H1 (cell line): ENCODE results near the gene RFX3. TPM values are rescaled to one million over a fixed set of nuclear protein-coding genes. Genes with fewer than 3 reads are reported as not detected.

Source experiments
- CTCF ChIA-PET: fragments of 300-600 bp; sonication (Branson Sonifier 250); formaldehyde crosslinking; loops from one replicate; lab custom pipeline; 2021; ENCODE audit not compliant: partially characterized antibody; lab: Charles Lee
- POLR2A ChIA-PET: fragments of 300-600 bp; sonication (Branson Sonifier 250); formaldehyde crosslinking; loops from one replicate; lab custom pipeline; 2021; ENCODE audit warnings: inconsistent platforms; ENCODE audit not compliant: partially characterized antibody; lab: Charles Lee
- DNase-seq, 2 experiments: peaks; one replicate each; pipeline versions ENCODE4 v3.0.0 to v3.0.0-alpha.2; 2010 to 2022; ENCODE audit warnings: low spot score in 2 of 2, low read depth in 1 of 2, mixed read lengths in 1 of 2
- FAIRE-seq: peaks from 2 replicates; lab custom pipeline; 2011; peaks lifted over from hg19 to GRCh38; lab: Jason Lieb, UNC
- H2AFZ ChIP-seq: 2 replicates; pipeline ENCODE4 v1.8.1; 2012; ENCODE audit warnings: low read length, inconsistent platforms
- H2AK5ac ChIP-seq: 2 replicates; pipeline ENCODE4 v1.6.1; 2013; ENCODE audit warnings: low read depth, low read length
- H2BK120ac ChIP-seq: replicated peaks from 2 replicates; pipeline ENCODE3; 2013; ENCODE audit warnings: low read depth, low read length, inconsistent platforms
- H2BK12ac ChIP-seq: 2 replicates; pipeline ENCODE4 v1.6.1; 2013; ENCODE audit warnings: low read depth, low read length
- H2BK15ac ChIP-seq: 2 replicates; pipeline ENCODE4 v1.6.1; 2013; ENCODE audit warnings: low read length
- H2BK20ac ChIP-seq: 2 replicates; pipeline ENCODE4 v1.6.1; 2013; ENCODE audit warnings: low read length
- H2BK5ac ChIP-seq: 2 replicates; pipeline ENCODE4 v1.6.1; 2013; ENCODE audit warnings: low read depth, low read length
- H3K14ac ChIP-seq: 2 replicates; pipeline ENCODE4 v1.6.1; 2013; ENCODE audit warnings: inconsistent platforms; ENCODE audit not compliant: insufficient read length
- H3K18ac ChIP-seq: 2 replicates; pipeline ENCODE4 v1.6.1; 2013; ENCODE audit warnings: low read length; ENCODE audit errors: extremely low read depth
- H3K23ac ChIP-seq: 2 replicates; pipeline ENCODE4 v1.6.1; 2013; ENCODE audit warnings: inconsistent platforms; ENCODE audit not compliant: insufficient read length
- H3K23me2 ChIP-seq: 2 replicates; pipeline ENCODE4 v1.6.1; 2013; ENCODE audit warnings: low read depth, low read length
- H3K27ac ChIP-seq: 2 replicates; pipeline ENCODE4 v1.6.1; 2011; ENCODE audit warnings: low read depth, low read length, inconsistent platforms
- H3K27me3 ChIP-seq, 4 experiments: replicated peaks in 1 of 4; 1 replicate in 1 of 4; 2 replicates in 3 of 4; pipeline versions ENCODE4 v1.6.1 to v1.8.1; 2011 to 2013; ENCODE audit warnings: low read length in 3 of 4, mild to moderate bottlenecking in 3 of 4, inconsistent platforms in 2 of 4, mixed read lengths in 2 of 4, moderate library complexity in 1 of 4; ENCODE audit not compliant: control insufficient read depth in 3 of 4, insufficient read depth in 3 of 4; ENCODE audit errors: extremely low read depth in 1 of 4
- H3K36me3 ChIP-seq, 4 experiments: 2 replicates each; pipeline versions ENCODE4 v1.6.1 to v1.8.1; 2011 to 2013; ENCODE audit warnings: mild to moderate bottlenecking in 4 of 4, low read length in 3 of 4, moderate library complexity in 2 of 4, control low read depth in 1 of 4, inconsistent platforms in 1 of 4; ENCODE audit not compliant: insufficient read depth in 4 of 4, control insufficient read depth in 2 of 4
- H3K4ac ChIP-seq: replicated peaks from 2 replicates; pipeline ENCODE3; 2013; ENCODE audit warnings: low read length, low read depth, mixed read lengths, inconsistent platforms; ENCODE audit not compliant: insufficient read length
- H3K4me1 ChIP-seq, 4 experiments: replicated peaks in 1 of 4; 1 replicate in 1 of 4; 2 replicates in 3 of 4; pipeline versions ENCODE4 v1.6.1 to v1.8.1; 2011 to 2013; ENCODE audit warnings: low read length in 3 of 4, inconsistent platforms in 2 of 4, mixed read lengths in 1 of 4; ENCODE audit not compliant: insufficient read depth in 4 of 4, control insufficient read depth in 3 of 4
- H3K4me2 ChIP-seq, 2 experiments: 2 replicates each; pipeline versions ENCODE4 v1.6.1 to v1.8.1; 2011 to 2013; ENCODE audit warnings: low read depth in 2 of 2, low read length in 2 of 2, control low read depth in 1 of 2, inconsistent platforms in 1 of 2, mild to moderate bottlenecking in 1 of 2; ENCODE audit not compliant: insufficient read depth in 1 of 2
- H3K4me3 ChIP-seq, 4 experiments: fragments of 200-600, 300-600 bp in 1 of 4; sonication (generic), shearing (Covaris generic), sonication (Bioruptor Twin) in 1 of 4; 2 replicates each; pipeline versions ENCODE4 v1.5.1 to v1.8.1; 2011 to 2016; ENCODE audit warnings: low read length in 4 of 4, low read depth in 3 of 4, control low read depth in 2 of 4, inconsistent platforms in 2 of 4, mild to moderate bottlenecking in 2 of 4, mixed read lengths in 1 of 4, moderate library complexity in 1 of 4; ENCODE audit not compliant: insufficient read depth in 2 of 4; ENCODE audit errors: extremely low read depth in 1 of 4
- H3K56ac ChIP-seq: replicated peaks from 2 replicates; pipeline ENCODE3; 2013; ENCODE audit warnings: low read depth, mild to moderate bottlenecking, mixed read lengths, low read length, inconsistent platforms; ENCODE audit not compliant: insufficient read length
- H3K79me1 ChIP-seq: 2 replicates; pipeline ENCODE4 v1.6.1; 2013; ENCODE audit warnings: low read depth, low read length, control low read depth
- H3K79me2 ChIP-seq, 2 experiments: 2 replicates each; pipeline versions ENCODE4 v1.6.1 to v1.8.1; 2012 to 2013; ENCODE audit warnings: low read length in 2 of 2, mild to moderate bottlenecking in 2 of 2, inconsistent platforms in 1 of 2; ENCODE audit not compliant: insufficient read depth in 2 of 2, control insufficient read depth in 1 of 2
- H3K9ac ChIP-seq, 4 experiments: replicated peaks in 1 of 4; 1 replicate in 1 of 4; 2 replicates in 3 of 4; pipeline versions ENCODE4 v1.6.1 to v1.8.1; 2011 to 2013; ENCODE audit warnings: low read depth in 3 of 4, low read length in 3 of 4, control low read depth in 2 of 4, mild to moderate bottlenecking in 2 of 4, moderate library complexity in 2 of 4, inconsistent platforms in 1 of 4; ENCODE audit errors: extremely low read depth in 1 of 4
- H3K9me3 ChIP-seq, 2 experiments: 2 replicates each; pipeline versions ENCODE4 v1.6.1 to v1.8.1; 2012 to 2013; ENCODE audit warnings: mild to moderate bottlenecking in 2 of 2, moderate library complexity in 2 of 2, control low read depth in 1 of 2, inconsistent platforms in 1 of 2, low read depth in 1 of 2, low read length in 1 of 2, mixed read lengths in 1 of 2; ENCODE audit not compliant: insufficient read depth in 2 of 2
- H4K20me1 ChIP-seq, 2 experiments: replicated peaks in 1 of 2; 2 replicates each; pipeline versions ENCODE3 to v1.8.1; 2011 to 2013; ENCODE audit warnings: inconsistent platforms in 2 of 2, low read length in 2 of 2, mild to moderate bottlenecking in 1 of 2; ENCODE audit not compliant: insufficient read depth in 2 of 2, control insufficient read depth in 1 of 2
- H4K5ac ChIP-seq: 2 replicates; pipeline ENCODE4 v1.6.1; 2013; ENCODE audit warnings: low read length, low read depth, mixed read lengths, inconsistent platforms; ENCODE audit not compliant: insufficient read length
- H4K8ac ChIP-seq: 2 replicates; pipeline ENCODE4 v1.8.0; 2013; ENCODE audit warnings: mild to moderate bottlenecking, moderate library complexity, low read length, inconsistent platforms; ENCODE audit not compliant: insufficient read depth; ENCODE audit errors: extremely low read depth
- H4K91ac ChIP-seq: replicated peaks from 2 replicates; pipeline ENCODE3; 2013; ENCODE audit warnings: low read length, mixed read lengths, inconsistent platforms; ENCODE audit not compliant: insufficient read length
- CREB1 ChIP-seq: IDR thresholded peaks from 2 replicates; pipeline ENCODE4 v1.6.1; 2012; ENCODE audit warnings: inconsistent platforms
- CTBP2 ChIP-seq: IDR thresholded peaks from 2 replicates; pipeline ENCODE4 v1.7.0; 2011; ENCODE audit warnings: borderline replicate concordance, mild to moderate bottlenecking, moderate library complexity, mixed read lengths, low read length; ENCODE audit not compliant: insufficient read depth, insufficient read length
- KDM4A ChIP-seq: IDR thresholded peaks from one replicate; pipeline ENCODE4 v1.7.1; 2012; ENCODE audit warnings: low read depth, mild to moderate bottlenecking, moderate library complexity, low read length, inconsistent platforms; ENCODE audit not compliant: severe bottlenecking
- KDM5A ChIP-seq: fragments of 200-600 bp; IDR thresholded peaks from 2 replicates; pipeline ENCODE4 v1.7.1; 2012; ENCODE audit warnings: mild to moderate bottlenecking, low read length, inconsistent platforms, mixed read lengths
- MAFK ChIP-seq: IDR thresholded peaks from 2 replicates; pipeline ENCODE4 v1.6.1; 2012; ENCODE audit warnings: low read depth, mild to moderate bottlenecking, improper control_type of control experiment, low read length
- RNF2 ChIP-seq: fragments of 200-900, 300-1000 bp; sonication (generic); IDR thresholded peaks from 2 replicates; pipeline ENCODE4 v1.7.1; 2016; ENCODE audit warnings: borderline replicate concordance, low read depth, mild to moderate bottlenecking, antibody characterized with exemption, low read length; ENCODE audit not compliant: poor library complexity, severe bottlenecking; ENCODE audit errors: missing control alignments
- SIRT6 ChIP-seq: IDR thresholded peaks from one replicate; pipeline ENCODE4 v1.7.1; 2012; ENCODE audit warnings: low read length, inconsistent platforms
- TCF12 ChIP-seq: IDR thresholded peaks from 2 replicates; pipeline ENCODE4 v1.6.1; 2011; ENCODE audit warnings: low read depth, mild to moderate bottlenecking, low read length
- WGBS, 2 experiments: shearing (Covaris generic) in 1 of 2; methylation state at CpG; one replicate each; pipeline versions ENCODE4 v1.1.6 to v1.1.7; 2013 to 2015; ENCODE audit warnings: low lambda C conversion rate in 2 of 2, mixed read lengths in 2 of 2, inconsistent platforms in 1 of 2, low coverage in 1 of 2, missing lambda C conversion rate in 1 of 2; ENCODE audit not compliant: insufficient replicate concordance in 2 of 2, insufficient coverage in 1 of 2, insufficient read length in 1 of 2; ENCODE audit errors: extremely low coverage in 1 of 2, missing lambda C conversion rate in 1 of 2; 5-methylcytosine and 5-hydroxymethylcytosine counted together
- polyA plus RNA-seq, 7 experiments: library from polyadenylated mRNA; depleted of rRNA in 3 of 7; stranded (reverse) in 5 of 7; unstranded in 2 of 7; fragments of >200 nt in 5 of 7; fragments of 200-250 nt in 2 of 7; gene quantifications; 1 replicate in 5 of 7; 2 replicates in 1 of 7; 4 replicates in 1 of 7; pipeline versions ENCODE4 v1.2.1 to v1.2.3, GENCODE V29; 2011 to 2013; ENCODE audit warnings: missing spikeins in 2 of 7, mixed read lengths in 2 of 7
- total RNA-seq: library from RNA; stranded (reverse); fragmentation: NEBNext Ultra II Directional; extraction: Animal tissue kit (Norgen Biotek cat#: 25700); gene quantifications from 2 replicates; pipeline ENCODE4 v1.2.1, GENCODE V29; 2021

The RFX3 gene
- total and polyA plus RNA-seq, 2 of the 8 experiments (the other 6 are each of a cell fraction or from before 2014, with no cell fraction given) = 4.9 to 22.6 TPM

DNA sequence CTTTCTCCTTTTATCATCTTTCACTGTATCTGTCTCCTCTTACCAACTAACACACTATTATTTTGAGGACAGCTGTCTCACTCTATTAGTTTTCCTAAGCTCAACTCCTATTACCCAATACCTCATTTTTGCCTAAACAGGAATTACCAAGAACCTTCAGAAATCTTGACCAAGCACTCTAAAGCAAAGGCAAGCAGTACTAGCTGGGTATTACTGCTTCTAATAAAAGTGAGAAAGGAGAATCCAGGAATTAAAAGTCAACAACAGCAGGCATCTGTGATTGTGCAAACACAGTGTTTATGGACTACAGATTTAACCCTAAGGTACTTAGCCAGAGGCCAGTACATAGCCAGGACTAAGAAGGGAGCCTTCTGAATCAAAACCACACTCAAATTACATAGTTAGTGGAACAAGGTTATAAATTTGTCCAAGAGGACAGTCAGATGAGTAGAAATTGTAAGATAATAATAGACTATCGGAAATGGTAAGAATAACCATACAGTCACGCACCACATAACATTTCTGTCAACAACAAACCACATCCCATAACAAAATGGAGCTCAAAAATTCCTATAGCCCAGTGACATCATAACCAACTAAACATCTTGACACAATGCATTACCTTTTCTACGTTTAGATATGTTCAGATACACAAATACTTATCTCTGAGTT lies 8.3 kb downstream of the RFX3 start:
- H3K14ac ChIP-seq = no peak overlapping the region
- DNase-seq (no peak), FAIRE-seq (no peak)
- H3K23ac ChIP-seq = no peak overlapping the region
- H3K18ac ChIP-seq = no peak overlapping the region
- no peak overlapping the region for H2BK12ac ChIP-seq
- H2BK120ac ChIP-seq = no peak overlapping the region
- no peak overlapping the region for H4K8ac ChIP-seq
- H4K5ac ChIP-seq = no peak overlapping the region
- CTCF ChIA-PET = no interaction called here
- H3K23me2 ChIP-seq = no peaks in the 10 kb centered on the region
- H3K79me1 ChIP-seq = no peaks in the 10 kb centered on the region; the same call in 1 of the 2 replicates
- no peak overlapping the region for H2BK15ac ChIP-seq
- no peak overlapping the region for H3K4me2 ChIP-seq
- TF ChIP-seq MAFK (no peak), RNF2 (no peak), KDM5A (no peak), SIRT6 (no peak), KDM4A (no peak), TCF12 (no peak), CREB1 (no peak), CTBP2 (no peak)
- TF ChIP-seq, all 59 proteins: peak for 0
- H3K27me3 ChIP-seq = no peaks in the 10 kb centered on the region
- H3K9ac ChIP-seq = no peak overlapping the region
- H3K56ac ChIP-seq = no peak overlapping the region
- H3K4me3 ChIP-seq = no peak overlapping the region
- no peak overlapping the region for H2AFZ ChIP-seq
- peaks cover 0 to 4% (median 0%) of the 10 kb centered on the region in 4 experiments; a peak in 1 of 7 replicates for H3K4me1 ChIP-seq
- no peak overlapping the region for H3K4ac ChIP-seq
- no peak overlapping the region for H2BK5ac ChIP-seq
- POLR2A ChIA-PET = interaction anchor here (3.1 kb wide), 1 partner anchor 8 kb away, joined by 32 read pairs; the partner anchor contains the start of gene RFX3
- H3K27ac ChIP-seq = no peak overlapping the region
- H3K36me3 ChIP-seq = no peaks in the 10 kb centered on the region
- no peak overlapping the region for H2BK20ac ChIP-seq
- peaks cover 0 to 98% of the 10 kb centered on the region in 2 experiments; a peak in 2 of 4 replicates for H3K79me2 ChIP-seq
- H2AK5ac ChIP-seq = no peak overlapping the region
- no peaks in the 10 kb centered on the region for H3K9me3 ChIP-seq
- WGBS, 2 experiments = 89% methylated on average over 3 of the region's 3 CpGs; no CpG with 5 or more reads in 1 of the 2 experiments
- H4K20me1 ChIP-seq = no peaks in the 10 kb centered on the region
- H4K91ac ChIP-seq = no peak overlapping the region
